Neural progenitor cell (in vitro differentiated cells): ENCODE measurements around the gene CAPG.

Source experiments
- CTCF ChIP-seq: fragments of 200-600 bp; sonication (generic); IDR thresholded peaks from 2 replicates; pipeline ENCODE4 v1.5.1; 2017; ENCODE audit warnings: antibody characterized with exemption, mild to moderate bottlenecking
- EZH2 ChIP-seq: fragments of 200-600 bp; sonication (generic); IDR thresholded peaks from 2 replicates; pipeline ENCODE4 v1.6.1; 2017; ENCODE audit warnings: antibody characterized with exemption, mild to moderate bottlenecking, moderate library complexity
- EZH2phosphoT487 ChIP-seq: fragments of 200-600 bp; sonication (generic); IDR thresholded peaks from 2 replicates; pipeline ENCODE4 v1.6.1; 2017; ENCODE audit warnings: antibody characterized with exemption

- peak; percentile 9 for TF ChIP-seq CTCF
- TF ChIP-seq EZH2phosphoT487 = no peak
- no peak for TF ChIP-seq EZH2
These were observed 26.0 kb upstream of the CAPG start for GRCh38 chr2:85435981-85436835.
